ENCODE measurements around the gene LRRN4CL. TPM values are rescaled to one million over a fixed set of nuclear protein-coding genes. Genes with fewer than 3 reads are reported as not detected.

Gene LRRN4CL
- total RNA-seq, 6 experiments from 2014 or later = 0.12 TPM; not detected in 5

DNA sequence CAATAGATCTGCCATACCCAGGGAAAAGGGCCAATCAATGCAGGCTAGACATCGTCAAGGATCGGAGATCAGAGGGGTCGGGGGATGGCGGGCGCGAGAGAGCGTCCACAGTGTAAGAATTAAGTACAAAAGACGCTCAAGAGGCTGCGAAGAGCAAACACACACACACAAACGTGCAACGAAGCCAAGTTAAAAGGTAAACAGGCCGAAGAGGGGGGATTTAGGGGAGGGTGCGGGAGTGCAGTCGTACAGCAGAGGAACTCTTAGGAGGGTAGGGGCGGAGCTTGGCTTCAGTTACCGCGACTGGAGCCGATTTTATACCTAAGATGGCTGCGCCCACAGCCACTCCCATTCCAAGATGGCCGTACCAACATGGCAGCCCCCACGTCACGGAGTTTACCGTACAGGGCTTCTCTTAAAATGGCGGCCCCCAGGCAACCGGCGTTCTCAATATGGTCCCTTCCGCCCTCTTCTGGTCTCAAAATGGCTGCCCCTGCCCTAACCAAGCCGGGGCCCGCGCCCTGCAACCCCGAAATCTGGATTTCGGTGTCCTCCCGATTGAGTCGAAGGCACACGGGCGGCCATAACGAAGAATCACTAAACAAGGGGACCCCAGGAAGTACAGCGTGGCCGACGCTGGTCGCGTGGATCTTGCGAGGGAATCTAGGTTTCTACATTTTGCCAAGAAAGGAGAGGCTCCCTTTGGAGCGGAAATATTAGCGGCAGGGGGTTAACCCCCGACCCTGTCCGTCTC lies 20.1 kb upstream of the LRRN4CL start:
- intact Hi-C loops (cut with DNase I) = no loop called here
- Histone ChIP-seq H3K4me1 (peaks cover 0 to 61% (median 28%) of the 10 kb centered on the region in 4 donors), H3K27ac (peak overlapping the region; percentile 96), H3K27me3 (no peaks in the 10 kb centered on the region), H3K4me3 (peak overlapping the region; percentile 52 to 63 (median 58)), H3K9me3 (no peaks in the 10 kb centered on the region), H3K36me3 (peaks cover 0 to 25% (median 3%) of the 10 kb centered on the region in 4 donors)
- peak; percentile 71 to 83 (median 80) for ATAC-seq
- DNase-seq = peak; percentile 93 to 97 (median 96)
- 8% methylated on average over 38 of the region's 47 CpGs for WGBS (ENCODE audit: insufficient coverage, low coverage, low lambda C conversion rate, missing lambda C conversion rate)
- peak; percentile 68 for TF ChIP-seq POLR2A (IDR thresholded peaks at IDR 0.05)
- TF ChIP-seq, protein P1, sequence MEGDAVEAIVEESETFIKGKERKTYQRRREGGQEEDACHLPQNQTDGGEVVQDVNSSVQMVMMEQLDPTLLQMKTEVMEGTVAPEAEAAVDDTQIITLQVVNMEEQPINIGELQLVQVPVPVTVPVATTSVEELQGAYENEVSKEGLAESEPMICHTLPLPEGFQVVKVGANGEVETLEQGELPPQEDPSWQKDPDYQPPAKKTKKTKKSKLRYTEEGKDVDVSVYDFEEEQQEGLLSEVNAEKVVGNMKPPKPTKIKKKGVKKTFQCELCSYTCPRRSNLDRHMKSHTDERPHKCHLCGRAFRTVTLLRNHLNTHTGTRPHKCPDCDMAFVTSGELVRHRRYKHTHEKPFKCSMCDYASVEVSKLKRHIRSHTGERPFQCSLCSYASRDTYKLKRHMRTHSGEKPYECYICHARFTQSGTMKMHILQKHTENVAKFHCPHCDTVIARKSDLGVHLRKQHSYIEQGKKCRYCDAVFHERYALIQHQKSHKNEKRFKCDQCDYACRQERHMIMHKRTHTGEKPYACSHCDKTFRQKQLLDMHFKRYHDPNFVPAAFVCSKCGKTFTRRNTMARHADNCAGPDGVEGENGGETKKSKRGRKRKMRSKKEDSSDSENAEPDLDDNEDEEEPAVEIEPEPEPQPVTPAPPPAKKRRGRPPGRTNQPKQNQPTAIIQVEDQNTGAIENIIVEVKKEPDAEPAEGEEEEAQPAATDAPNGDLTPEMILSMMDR (IDR thresholded peaks at IDR 0.05) = no peak

DNA sequence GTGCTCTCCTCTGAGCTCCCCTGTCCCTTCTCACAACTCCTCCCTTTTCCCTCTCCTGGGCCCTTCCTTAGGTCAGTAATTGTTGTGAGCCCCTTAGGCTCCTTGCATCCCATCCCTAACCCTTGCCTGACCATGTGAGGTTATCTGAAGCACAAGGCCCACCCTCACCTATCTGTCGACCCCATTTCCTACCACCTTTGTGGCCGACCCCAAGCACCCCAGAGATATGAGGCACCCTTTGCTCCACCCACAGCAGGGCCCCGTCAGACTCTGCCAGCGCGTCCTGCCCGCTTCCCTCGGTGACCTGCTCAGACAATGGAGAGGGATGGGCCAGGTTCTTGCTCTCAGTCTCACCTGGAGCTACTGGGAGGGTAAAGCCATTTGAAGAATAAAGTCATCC lies 19.5 kb upstream of the LRRN4CL start:
- ATAC-seq (no peak), DNase-seq (no peak)
- no peaks in the 10 kb centered on the region for H3K9me3 ChIP-seq
- intact Hi-C loops (cut with DNase I) = no loop called here
- 0% methylated on average over 7 of the region's 7 CpGs for WGBS (ENCODE audit: insufficient coverage, low coverage, low lambda C conversion rate, missing lambda C conversion rate)
- peaks cover 0 to 22% (median 3%) of the 10 kb centered on the region in 4 donors for H3K36me3 ChIP-seq
- no peaks in the 10 kb centered on the region for H3K27me3 ChIP-seq
- H3K27ac ChIP-seq = peak overlapping the region; percentile 96
- no peak for TF ChIP-seq POLR2A (IDR thresholded peaks at IDR 0.05)
- TF ChIP-seq, protein P1 (IDR thresholded peaks at IDR 0.05) = no peak
- H3K4me3 ChIP-seq = peak overlapping the region; percentile 52 to 63 (median 58)
- H3K4me1 ChIP-seq = peaks cover 0 to 54% (median 25%) of the 10 kb centered on the region in 4 donors

DNA sequence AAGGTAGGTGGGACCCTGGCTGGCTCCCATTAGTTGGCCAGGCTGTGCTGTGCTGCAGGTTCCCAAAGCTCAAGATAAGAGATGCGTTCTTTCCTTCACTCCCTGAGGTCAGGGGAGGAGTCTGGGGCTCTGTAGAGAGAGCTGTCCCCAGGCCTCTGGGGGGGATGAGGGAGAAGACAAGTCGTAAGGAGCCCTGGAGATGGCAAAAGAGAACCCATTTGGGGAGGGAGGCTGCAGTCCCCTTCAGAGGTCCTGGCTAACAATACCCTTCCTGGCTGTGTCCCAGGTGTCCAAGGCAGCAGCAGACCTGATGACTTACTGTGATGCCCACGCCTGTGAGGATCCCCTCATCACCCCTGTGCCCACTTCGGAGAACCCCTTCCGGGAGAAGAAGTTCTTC lies 19.1 kb upstream of the LRRN4CL start:
- peak overlapping the region in 1 of 3 donors; percentile 96 for H3K27ac ChIP-seq
- peaks cover 0 to 50% (median 23%) of the 10 kb centered on the region in 4 donors for H3K4me1 ChIP-seq
- H3K36me3 ChIP-seq = peaks cover 0 to 22% (median 3%) of the 10 kb centered on the region in 4 donors
- no peaks in the 10 kb centered on the region for H3K9me3 ChIP-seq
- intact Hi-C loops (cut with DNase I) = no loop called here
- TF ChIP-seq, protein P1 (IDR thresholded peaks at IDR 0.05) = no peak
- TF ChIP-seq POLR2A (IDR thresholded peaks at IDR 0.05) = no peak
- DNase-seq = no peak
- WGBS (ENCODE audit: insufficient coverage, low coverage, low lambda C conversion rate, missing lambda C conversion rate) = 70% methylated on average over 2 of the region's 5 CpGs
- ATAC-seq = no peak
- H3K27me3 ChIP-seq = no peaks in the 10 kb centered on the region
- H3K4me3 ChIP-seq = peak overlapping the region in 1 of 3 donors; percentile 63

DNA sequence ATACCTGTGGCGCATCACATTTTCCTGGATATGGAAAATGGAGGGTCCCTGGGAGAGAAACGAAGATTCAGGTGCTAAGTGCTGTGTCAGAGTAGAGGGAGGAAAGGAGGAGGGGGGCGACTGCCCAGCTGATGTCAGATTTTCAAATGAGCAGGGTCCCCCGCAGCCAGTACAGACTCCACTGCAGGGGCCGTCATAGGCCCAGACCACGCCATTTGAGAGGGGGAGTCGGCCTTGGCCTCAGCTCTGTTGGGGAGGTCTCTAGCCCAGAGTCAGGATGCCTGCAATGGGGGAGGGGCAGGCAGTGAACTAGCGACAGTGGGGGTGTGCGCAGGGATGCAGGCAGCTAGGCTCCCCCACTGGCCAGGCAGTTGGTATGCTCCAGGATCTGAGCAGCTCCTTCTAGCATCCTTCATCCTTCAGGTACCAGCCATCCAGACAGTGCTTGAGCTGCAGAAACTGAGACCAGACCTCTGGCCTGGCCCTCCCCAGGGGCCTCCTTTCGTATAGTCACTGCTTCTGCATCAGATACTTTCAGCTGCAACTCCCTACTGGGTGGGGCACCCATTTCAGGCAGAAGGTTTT lies 18.0 kb upstream of the LRRN4CL start, which contains the start of the genes BSCL2 and GNG3:
Gene BSCL2 (minus strand): TSS at position 148 of the 585 bp plus-strand sequence. CDS start 229 bp downstream, outside the sequence.
Gene GNG3 (plus strand): TSS at position 400 of the 585 bp plus-strand sequence. CDS start 620 bp downstream, outside the sequence.
- intact Hi-C loops (cut with DNase I) = no loop called here
- no peak for ATAC-seq
- H3K27ac ChIP-seq = peak within 1 kb of the TSS in 2 of 3 donors; percentile 68 to 96
- peak within 1 kb of the TSS; percentile 59 to 70 (median 69) for H3K4me3 ChIP-seq
- H3K4me1 ChIP-seq = peaks cover 0 to 40% (median 19%) of the 10 kb centered on the region in 4 donors
- DNase-seq = peak in 1 of 3 donors; percentile 62
- H3K27me3 ChIP-seq = no peaks in the 10 kb centered on the region
- TF ChIP-seq, protein P1 (IDR thresholded peaks at IDR 0.05) = no peak
- no peak for TF ChIP-seq POLR2A (IDR thresholded peaks at IDR 0.05)
- H3K9me3 ChIP-seq = no peaks in the 10 kb centered on the region
- peaks cover 0 to 22% (median 3%) of the 10 kb centered on the region in 4 donors for H3K36me3 ChIP-seq
- 100% methylated on average over 2 of the region's 10 CpGs for WGBS (ENCODE audit: insufficient coverage, low coverage, low lambda C conversion rate, missing lambda C conversion rate)
